Left renal pelvis (tissue), 4 donors: Measurements from ENCODE around the gene ACAN. TPM values are rescaled to one million over a fixed set of nuclear protein-coding genes. Genes with fewer than 3 reads are reported as not detected.
"Not testable (repeated sequence)": the region's sequence is repeated elsewhere in the genome, so short reads cannot be mapped to it uniquely, and the experiment has no call there.

Experiments
- DNase-seq, 4 donors: peaks; one replicate each; pipeline ENCODE4 v3.0.0-alpha.2; 2013; ENCODE audit warnings: low read depth in 4 of 4, low spot score in 3 of 4
- polyA plus RNA-seq, 4 donors: library from polyadenylated mRNA; unstranded; fragments of 120-200 nt; gene quantifications; one replicate each; pipeline ENCODE4 v1.2.1, GENCODE V29; 2013; ENCODE audit not compliant: insufficient read length in 4 of 4

Gene ACAN
- polyA plus RNA-seq, 4 donors, result 2.5 to 5.2 (median 3.0) TPM

GRCh38 chr15:88913850-88914169 is 110.6 kb downstream of the ACAN start:
- DNase-seq, result no peak

DNA sequence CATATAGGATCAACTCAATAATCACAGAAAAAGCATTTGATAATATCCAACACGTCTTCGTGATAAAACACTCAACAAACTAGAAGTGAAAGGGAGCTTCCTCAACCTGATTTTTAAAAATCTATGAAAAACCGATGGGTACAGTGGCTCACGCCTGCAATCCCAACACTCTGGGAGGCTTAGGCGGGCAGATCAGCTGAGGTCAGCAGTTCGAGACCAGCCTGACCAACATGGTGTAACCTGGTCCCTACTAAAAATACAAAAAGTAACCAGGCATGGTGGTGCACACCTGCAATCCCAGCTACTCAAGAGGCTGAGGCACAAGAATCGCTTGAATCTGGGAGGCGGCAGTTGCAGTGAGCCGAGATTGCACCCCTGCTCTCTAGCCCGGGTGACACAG is 112.1 kb downstream of the ACAN start:
- no peak for DNase-seq

GRCh38 chr15:88917760-88918159 is 114.5 kb downstream of the ACAN start:
- DNase-seq, result no peak

DNA sequence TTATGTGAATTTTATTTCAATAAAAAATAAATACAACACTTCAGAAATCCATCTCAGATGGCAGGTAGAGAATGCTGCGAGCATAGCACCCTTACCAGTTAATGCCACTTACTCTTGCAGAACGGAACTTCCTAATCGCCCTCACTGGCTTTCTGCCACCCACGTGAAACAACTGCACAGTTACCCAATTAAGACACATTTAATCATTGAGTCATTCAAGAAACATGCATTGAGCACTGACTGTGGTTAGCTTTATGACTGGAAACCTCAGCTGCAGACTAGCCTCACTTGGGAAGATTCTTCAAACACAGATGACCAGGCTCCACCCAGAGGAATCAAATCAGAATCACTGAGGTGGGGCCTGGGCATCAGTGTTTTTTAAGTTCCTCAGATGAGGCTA is 115.5 kb downstream of the ACAN start:
- no peak for DNase-seq

GRCh38 chr15:88920186-88920891 is 117.1 kb downstream of the ACAN start:
- no peak for DNase-seq

DNA sequence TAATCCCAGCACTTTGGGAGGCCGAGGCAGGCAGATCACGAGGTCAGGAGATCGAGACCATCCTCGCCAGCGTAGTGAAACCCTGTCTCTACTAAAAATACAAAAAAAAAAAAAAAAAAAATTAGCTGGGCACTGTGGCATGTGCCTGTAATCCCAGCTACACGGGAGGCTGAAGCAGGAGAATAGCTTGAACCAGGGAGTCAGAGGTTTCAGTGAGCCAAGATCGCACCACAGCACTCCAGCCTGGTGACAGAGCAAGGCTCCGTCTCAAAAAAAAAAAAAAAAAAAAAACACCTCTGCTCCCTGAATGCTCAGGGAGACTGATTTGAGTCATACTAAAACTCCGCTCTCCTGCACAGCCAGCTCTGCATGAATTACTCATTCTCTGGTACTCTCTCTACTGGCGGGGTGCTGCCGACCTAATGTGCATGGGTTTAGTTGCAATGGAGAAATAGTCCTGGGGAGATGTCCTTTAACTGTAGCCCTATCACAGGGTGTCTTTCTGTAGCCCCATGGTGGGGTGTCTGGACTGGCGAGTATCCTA is 117.7 kb downstream of the ACAN start:
- not testable (repeated sequence) for DNase-seq

Other genes with a start within 250 kb of the ACAN start
- gene AEN, start 182.1 kb upstream of the ACAN start, polyA plus RNA-seq, result 1 to 10 TPM; 4.2 to 6.5 (median 6.2) TPM
- 1 to 10 TPM in 3 of 4 donors, under 1 TPM in 1; 0.83 to 1.8 (median 1.3) TPM for gene ISG20, start 164.4 kb upstream of the ACAN start, polyA plus RNA-seq
- 1 to 10 TPM; 2.2 to 5.4 (median 3.9) TPM for gene HAPLN3, start 92.1 kb downstream of the ACAN start, polyA plus RNA-seq
- gene MFGE8, start 109.9 kb downstream of the ACAN start, polyA plus RNA-seq, result 100 to 1,000 TPM in 3 of 4 donors, 10 to 100 TPM in 1; 95.4 to 267 (median 137) TPM